GM12865 (cell line): ENCODE data around the gene TENM4.

ENCODE experiments used
- DNase-seq: peaks from one replicate; pipeline ENCODE4 v3.0.0; 2010; ENCODE audit warnings: low read depth
- H3K4me3 ChIP-seq: 2 replicates; pipeline ENCODE4 v1.5.1; 2011; ENCODE audit warnings: mild to moderate bottlenecking, low read depth, low read length, control low read depth
- CTCF ChIP-seq: IDR thresholded peaks from 2 replicates; pipeline ENCODE4 v1.5.1; 2011; ENCODE audit warnings: low read length, control low read depth, low read depth, inconsistent platforms; ENCODE audit not compliant: insufficient read depth; ENCODE audit errors: missing control alignments

TENM4 gene

GRCh38 chr11:79090191-79090705 is 350.6 kb downstream of the TENM4 start:
- TF ChIP-seq CTCF = no peak
- H3K4me3 ChIP-seq = no peak overlapping the region
- DNase-seq = no peak

GRCh38 chr11:79089601-79090000 is 351.2 kb downstream of the TENM4 start:
- TF ChIP-seq CTCF = no peak
- no peak for DNase-seq
- H3K4me3 ChIP-seq = no peak overlapping the region

GRCh38 chr11:79088967-79089366 is 351.9 kb downstream of the TENM4 start:
- no peak for TF ChIP-seq CTCF
- H3K4me3 ChIP-seq = no peak overlapping the region
- no peak for DNase-seq

GRCh38 chr11:79087961-79088318 is 352.9 kb downstream of the TENM4 start:
- H3K4me3 ChIP-seq = no peak overlapping the region
- DNase-seq = no peak
- TF ChIP-seq CTCF = no peak

GRCh38 chr11:79087238-79087960 is 353.4 kb downstream of the TENM4 start:
- DNase-seq = no peak
- no peak for TF ChIP-seq CTCF
- H3K4me3 ChIP-seq = no peak overlapping the region

GRCh38 chr11:79086056-79086455 is 354.8 kb downstream of the TENM4 start:
- no peak overlapping the region for H3K4me3 ChIP-seq
- no peak for DNase-seq
- no peak for TF ChIP-seq CTCF

- no peak for TF ChIP-seq CTCF
- no peak overlapping the region for H3K4me3 ChIP-seq
- no peak for DNase-seq
These were observed 356.4 kb downstream of the TENM4 start for GRCh38 chr11:79084382-79084781.
